ENCODE results near the gene TLCD1. TPM values are rescaled to one million over a fixed set of nuclear protein-coding genes. Genes with fewer than 3 reads are reported as not detected.
A peak's percentile ranks its signal among the peaks of the same experiment; 100 is the strongest.

Gene TLCD1
- total RNA-seq, 1 experiment from 2014 or later = 19.4 TPM

- Histone ChIP-seq H3K27me3 (ENCODE audit: insufficient read depth, low read depth) (no peaks in the 10 kb centered on the region), H3K4me3 (peak within 1 kb of the TSS; percentile 82), H3K79me2 (ENCODE audit: low read depth) (peaks cover 15% of the 10 kb centered on the region), H3K27ac (peak within 1 kb of the TSS; percentile 17; the same call in 1 of the 2 replicates), H3K4me1 (replicated peaks; ENCODE audit: insufficient read depth) (peaks cover 19% of the 10 kb centered on the region), H4K20me1 (ENCODE audit: insufficient read depth) (no peaks in the 10 kb centered on the region), H3K9me2 (ENCODE audit: insufficient read depth) (no peaks in the 10 kb centered on the region), H3F3A (ENCODE audit: insufficient read depth, low read depth) (peaks cover 58% of the 10 kb centered on the region; the same call in 1 of the 2 replicates), H2AFZ (peak within 1 kb of the TSS; percentile 86), H3K9me3 (ENCODE audit: insufficient read depth, low read depth) (no peaks in the 10 kb centered on the region), H3K4me2 (peak within 1 kb of the TSS; percentile 97), H3K36me3 (ENCODE audit: low read depth) (peaks cover 6% of the 10 kb centered on the region)
- DNase-seq = no peak
- CTCF ChIA-PET = interaction anchor here (0.8 kb wide), 1 partner anchor 126 kb away, joined by 3 read pairs; no protein-coding TSS in a partner anchor
- intact Hi-C loops (cut with micrococcal nuclease; ENCODE audit: unreplicated experiment) = no loop called here
- POLR2A ChIA-PET (ENCODE audit: unreplicated experiment) = interaction anchor here (0.5 to 1.1 kb wide), 8 partner anchors 8 to 910 kb away, joined by 3 to 18 read pairs (median 6); partner anchors contain the start of genes RPL23A and TLCD1
- BruUV-seq (replicated peaks) = no TSS peak
- TF ChIP-seq, protein P1, sequence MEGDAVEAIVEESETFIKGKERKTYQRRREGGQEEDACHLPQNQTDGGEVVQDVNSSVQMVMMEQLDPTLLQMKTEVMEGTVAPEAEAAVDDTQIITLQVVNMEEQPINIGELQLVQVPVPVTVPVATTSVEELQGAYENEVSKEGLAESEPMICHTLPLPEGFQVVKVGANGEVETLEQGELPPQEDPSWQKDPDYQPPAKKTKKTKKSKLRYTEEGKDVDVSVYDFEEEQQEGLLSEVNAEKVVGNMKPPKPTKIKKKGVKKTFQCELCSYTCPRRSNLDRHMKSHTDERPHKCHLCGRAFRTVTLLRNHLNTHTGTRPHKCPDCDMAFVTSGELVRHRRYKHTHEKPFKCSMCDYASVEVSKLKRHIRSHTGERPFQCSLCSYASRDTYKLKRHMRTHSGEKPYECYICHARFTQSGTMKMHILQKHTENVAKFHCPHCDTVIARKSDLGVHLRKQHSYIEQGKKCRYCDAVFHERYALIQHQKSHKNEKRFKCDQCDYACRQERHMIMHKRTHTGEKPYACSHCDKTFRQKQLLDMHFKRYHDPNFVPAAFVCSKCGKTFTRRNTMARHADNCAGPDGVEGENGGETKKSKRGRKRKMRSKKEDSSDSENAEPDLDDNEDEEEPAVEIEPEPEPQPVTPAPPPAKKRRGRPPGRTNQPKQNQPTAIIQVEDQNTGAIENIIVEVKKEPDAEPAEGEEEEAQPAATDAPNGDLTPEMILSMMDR (conservative IDR thresholded peaks at IDR 0.05) = no peak
- no peak for TF ChIP-seq EZH2 (IDR thresholded peaks at IDR 0.05; ENCODE audit: low read depth)
Measured at GRCh38 chr17:28711723-28712031, 14.4 kb downstream of the TLCD1 start, which contains the start of gene PROCA1. PROCA1 (minus strand) TSS chr17:28711888; CDS start chr17:28711660, 228 bp downstream.

GRCh38 chr17:28710861-28711722, 14.9 kb downstream of the TLCD1 start:
- Histone ChIP-seq H3K4me1 (replicated peaks; ENCODE audit: insufficient read depth) (peaks cover 14% of the 10 kb centered on the region), H3K9me3 (ENCODE audit: insufficient read depth, low read depth) (no peaks in the 10 kb centered on the region), H3K4me3 (peak overlapping the region; percentile 82), H3K27me3 (ENCODE audit: insufficient read depth, low read depth) (no peaks in the 10 kb centered on the region), H2AFZ (peak overlapping the region; percentile 86), H3K4me2 (peak overlapping the region; percentile 97), H3K79me2 (ENCODE audit: low read depth) (peaks cover 9% of the 10 kb centered on the region), H3F3A (ENCODE audit: insufficient read depth, low read depth) (peaks cover 58% of the 10 kb centered on the region; the same call in 1 of the 2 replicates), H4K20me1 (ENCODE audit: insufficient read depth) (no peaks in the 10 kb centered on the region), H3K36me3 (ENCODE audit: low read depth) (peaks cover 6% of the 10 kb centered on the region), H3K9me2 (ENCODE audit: insufficient read depth) (no peaks in the 10 kb centered on the region), H3K27ac (peak overlapping the region; percentile 17; the same call in 1 of the 2 replicates)
- ChIA-PET CTCF (interaction anchor here (0.5 to 0.8 kb wide), 3 partner anchors 67 to 126 kb away, joined by 3 to 4 read pairs (median 4); no protein-coding TSS in a partner anchor), POLR2A (ENCODE audit: unreplicated experiment) (interaction anchor here (0.5 to 1.1 kb wide), 12 partner anchors 8 to 368 kb away, joined by 3 to 18 read pairs (median 6); partner anchors contain the start of genes RPL23A and TLCD1)
- intact Hi-C loops (cut with micrococcal nuclease; ENCODE audit: unreplicated experiment) = no loop called here
- peak; percentile 66 to 95 for DNase-seq
- TF ChIP-seq, protein P1 (conservative IDR thresholded peaks at IDR 0.05) = no peak
- TF ChIP-seq EZH2 (IDR thresholded peaks at IDR 0.05; ENCODE audit: low read depth) = no peak
- BruUV-seq (replicated peaks) = no TSS peak

- POLR2A ChIA-PET (ENCODE audit: unreplicated experiment) = no interaction called here
- no peak overlapping the region for H2AFZ ChIP-seq
- H3K9me2 ChIP-seq (ENCODE audit: insufficient read depth) = no peaks in the 10 kb centered on the region
- H3K9me3 ChIP-seq (ENCODE audit: insufficient read depth, low read depth) = no peaks in the 10 kb centered on the region
- CTCF ChIA-PET = no interaction called here
- H3K36me3 ChIP-seq (ENCODE audit: low read depth) = no peaks in the 10 kb centered on the region
- no peaks in the 10 kb centered on the region for H4K20me1 ChIP-seq (ENCODE audit: insufficient read depth)
- H3K4me1 ChIP-seq (replicated peaks; ENCODE audit: insufficient read depth) = peaks cover 7% of the 10 kb centered on the region
- no peaks in the 10 kb centered on the region for H3K27me3 ChIP-seq (ENCODE audit: insufficient read depth, low read depth)
- H3F3A ChIP-seq (ENCODE audit: insufficient read depth, low read depth) = peaks cover 34% of the 10 kb centered on the region; the same call in 1 of the 2 replicates
- no TSS peak for BruUV-seq (replicated peaks)
- H3K79me2 ChIP-seq (ENCODE audit: low read depth) = no peaks in the 10 kb centered on the region
- intact Hi-C loops (cut with micrococcal nuclease; ENCODE audit: unreplicated experiment) = no loop called here
- DNase-seq = no peak
- H3K4me3 ChIP-seq = no peak overlapping the region
- H3K27ac ChIP-seq = no peak overlapping the region
- H3K4me2 ChIP-seq = no peak overlapping the region
- no peak for TF ChIP-seq EZH2 (IDR thresholded peaks at IDR 0.05; ENCODE audit: low read depth)
- TF ChIP-seq, protein P1 (conservative IDR thresholded peaks at IDR 0.05) = no peak
Measured at GRCh38 chr17:28707339-28707720, 18.7 kb downstream of the TLCD1 start.

All from PC-9 (cell line).